Measurements from ENCODE around the gene MARK3. TPM values are rescaled to one million over a fixed set of nuclear protein-coding genes. Genes with fewer than 3 reads are reported as not detected.

The MARK3 gene
- total RNA-seq, 1 donor from 2014 or later: 59.5 TPM

DNA sequence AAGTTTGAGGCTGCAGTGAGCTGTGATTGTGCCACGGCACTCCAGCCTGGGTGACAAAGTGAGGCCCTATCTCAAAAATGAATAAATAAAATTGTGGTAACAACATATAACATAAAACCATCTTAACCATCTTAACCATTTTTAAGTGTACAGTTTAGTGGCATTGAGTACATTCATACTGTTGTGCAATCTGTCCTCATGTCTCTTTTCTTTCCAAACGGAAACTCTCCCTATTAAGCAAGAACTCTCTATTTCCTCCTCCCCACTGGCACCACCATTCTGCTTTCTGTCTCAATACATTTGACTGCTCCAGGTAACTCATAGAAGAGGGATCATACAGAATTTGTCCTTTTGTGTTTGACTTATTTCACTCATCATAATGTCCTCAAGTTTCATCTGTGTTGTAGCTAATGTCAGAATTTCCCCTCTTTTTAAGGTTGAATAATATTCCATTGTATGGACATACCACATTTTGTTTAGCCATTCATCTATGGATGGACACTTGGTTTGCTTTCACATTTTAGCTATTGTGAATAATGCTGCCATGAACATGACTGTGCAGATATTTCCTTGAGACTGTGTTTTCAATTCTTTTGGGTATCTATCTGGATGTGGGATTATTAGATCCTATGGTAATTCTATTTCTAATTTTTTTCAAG is 4.4 kb upstream of the MARK3 start:
- Histone ChIP-seq H3K27me3 (ENCODE audit: control insufficient read depth in 3 of 3, insufficient read depth in 3 of 3, low read length in 3 of 3) (no peaks in the 10 kb centered on the region), H3K27ac (ENCODE audit: low read depth, low read length) (no peak overlapping the region), H3K36me3 (ENCODE audit: control insufficient read depth in 3 of 3, insufficient read depth in 3 of 3, low read length in 3 of 3) (peaks cover 0 to under 1% (median 0%) of the 10 kb centered on the region in 3 donors), H3K4me3 (ENCODE audit: low read length in 3 of 3) (no peak overlapping the region), H3K9ac (ENCODE audit: low read depth in 1 of 3, low read length in 3 of 3) (no peak overlapping the region), H3K4me1 (ENCODE audit: control insufficient read depth in 3 of 3, insufficient read depth in 3 of 3, low read length in 3 of 3) (peaks cover 8 to 9% (median 8%) of the 10 kb centered on the region in 3 donors), H3K9me3 (ENCODE audit: control insufficient read depth in 3 of 3, low read length in 3 of 3) (no peaks in the 10 kb centered on the region)

DNA sequence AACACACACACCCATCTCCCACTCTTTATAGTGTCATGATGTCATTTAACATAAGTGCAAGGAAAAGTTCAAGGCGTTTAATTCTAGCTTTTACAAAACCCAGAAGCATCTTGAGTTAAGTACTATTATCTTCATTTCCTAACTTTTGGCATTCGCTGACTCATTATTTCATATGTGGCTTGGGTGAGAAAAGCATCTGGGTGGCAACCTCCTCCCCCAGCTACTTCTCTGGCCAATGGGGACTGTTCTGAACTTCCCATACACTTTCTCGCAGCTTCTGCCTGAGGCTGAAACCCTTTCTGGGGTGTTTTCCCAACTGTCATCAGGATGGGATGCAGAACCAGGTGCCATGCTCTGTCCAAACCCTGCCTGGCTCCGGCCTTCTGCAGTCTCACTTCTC is 2.8 kb upstream of the MARK3 start:
- Histone ChIP-seq H3K27ac (ENCODE audit: low read depth, low read length) (no peak overlapping the region), H3K36me3 (ENCODE audit: control insufficient read depth in 3 of 3, insufficient read depth in 3 of 3, low read length in 3 of 3) (peaks cover 0 to 2% (median 0%) of the 10 kb centered on the region in 3 donors), H3K4me1 (ENCODE audit: control insufficient read depth in 3 of 3, insufficient read depth in 3 of 3, low read length in 3 of 3) (peaks cover 9 to 16% (median 13%) of the 10 kb centered on the region in 3 donors), H3K9me3 (ENCODE audit: control insufficient read depth in 3 of 3, low read length in 3 of 3) (no peaks in the 10 kb centered on the region), H3K9ac (ENCODE audit: low read depth in 1 of 3, low read length in 3 of 3) (no peak overlapping the region), H3K4me3 (ENCODE audit: low read length in 3 of 3) (no peak overlapping the region), H3K27me3 (ENCODE audit: control insufficient read depth in 3 of 3, insufficient read depth in 3 of 3, low read length in 3 of 3) (no peaks in the 10 kb centered on the region)

DNA sequence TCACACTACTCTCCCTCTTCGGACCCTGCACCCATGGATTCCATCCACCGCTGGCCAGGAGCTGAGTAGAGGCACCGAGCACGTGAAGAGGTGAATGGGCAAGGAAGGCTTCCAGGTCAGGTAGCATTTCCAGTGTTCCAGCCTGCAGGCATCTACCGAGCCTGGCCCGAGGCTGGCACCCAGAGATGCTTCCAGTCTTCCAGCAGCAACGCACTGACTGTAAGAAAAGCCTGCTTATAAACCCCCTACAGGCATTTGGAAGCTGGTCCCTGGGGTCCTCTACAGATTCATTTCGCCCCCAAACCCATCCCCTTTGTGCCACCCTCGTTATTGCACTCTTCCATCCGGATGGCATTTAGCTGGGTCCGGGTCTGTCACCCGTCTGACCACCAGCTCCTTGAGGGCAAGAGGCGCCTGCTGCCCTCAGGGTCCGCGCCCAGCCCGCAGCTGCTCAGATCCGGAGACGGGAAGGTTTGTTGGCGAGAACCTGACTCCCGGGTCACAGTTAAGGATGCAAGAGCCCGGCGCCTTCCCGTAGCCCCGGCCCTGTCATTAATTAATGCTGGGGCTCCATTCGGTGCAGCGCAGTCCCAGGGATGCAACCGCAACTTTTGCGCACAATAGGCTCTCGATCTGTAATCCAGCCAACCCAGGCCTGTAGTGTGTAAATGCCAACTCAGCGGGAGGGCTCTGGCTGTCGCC is 614 bp upstream of the MARK3 start:
- H3K4me1 ChIP-seq (ENCODE audit: control insufficient read depth in 3 of 3, insufficient read depth in 3 of 3, low read length in 3 of 3): peaks cover 22 to 29% (median 24%) of the 10 kb centered on the region in 3 donors
- H3K9me3 ChIP-seq (ENCODE audit: control insufficient read depth in 3 of 3, low read length in 3 of 3): no peaks in the 10 kb centered on the region
- H3K27me3 ChIP-seq (ENCODE audit: control insufficient read depth in 3 of 3, insufficient read depth in 3 of 3, low read length in 3 of 3): no peaks in the 10 kb centered on the region
- H3K9ac ChIP-seq (ENCODE audit: low read depth in 1 of 3, low read length in 3 of 3): peak overlapping the region; percentile 80 to 96 (median 81)
- peak overlapping the region; percentile 97 for H3K27ac ChIP-seq (ENCODE audit: low read depth, low read length)
- H3K36me3 ChIP-seq (ENCODE audit: control insufficient read depth in 3 of 3, insufficient read depth in 3 of 3, low read length in 3 of 3): peaks cover 0 to 2% (median 0%) of the 10 kb centered on the region in 3 donors
- peak overlapping the region; percentile 78 to 98 (median 91) for H3K4me3 ChIP-seq (ENCODE audit: low read length in 3 of 3)

DNA sequence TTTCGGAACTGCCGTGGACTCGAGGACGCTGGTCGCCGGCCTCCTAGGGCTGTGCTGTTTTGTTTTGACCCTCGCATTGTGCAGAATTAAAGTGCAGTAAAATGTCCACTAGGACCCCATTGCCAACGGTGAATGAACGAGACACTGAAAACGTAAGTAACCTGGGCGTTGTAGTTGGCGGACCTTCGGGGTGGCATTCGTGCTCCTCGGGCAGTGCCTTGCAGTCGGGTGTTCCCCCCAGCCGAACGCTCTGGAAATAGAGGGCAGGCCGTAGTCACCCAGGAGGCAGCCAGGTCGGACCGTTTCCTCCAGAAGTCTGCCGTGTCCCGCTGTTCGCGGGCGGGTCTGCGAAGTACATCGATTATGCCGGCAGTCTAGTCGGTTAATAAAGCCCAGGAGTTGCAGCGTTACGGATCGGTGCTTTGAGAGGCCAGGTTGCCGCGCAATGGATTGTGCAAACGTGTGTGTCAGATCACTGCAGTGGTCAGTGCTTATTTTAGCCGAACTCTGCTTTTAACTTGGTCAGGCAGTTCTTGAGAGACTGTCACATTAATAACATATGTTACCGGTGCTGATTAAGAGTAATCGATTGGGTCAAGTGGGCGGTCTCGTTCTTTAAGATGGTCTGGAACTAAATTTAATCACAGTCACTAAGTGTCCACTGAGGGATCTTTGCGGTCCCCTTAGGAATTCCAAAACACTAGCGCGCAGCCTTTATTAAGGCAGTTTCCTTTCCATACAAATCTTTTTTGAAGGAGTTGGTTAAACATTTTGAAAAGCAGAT is 906 bp downstream of the MARK3 start:
- peaks cover 0 to 2% (median 0%) of the 10 kb centered on the region in 3 donors for H3K36me3 ChIP-seq (ENCODE audit: control insufficient read depth in 3 of 3, insufficient read depth in 3 of 3, low read length in 3 of 3)
- peak overlapping the region; percentile 97 for H3K27ac ChIP-seq (ENCODE audit: low read depth, low read length)
- peaks cover 22 to 29% (median 24%) of the 10 kb centered on the region in 3 donors for H3K4me1 ChIP-seq (ENCODE audit: control insufficient read depth in 3 of 3, insufficient read depth in 3 of 3, low read length in 3 of 3)
- no peaks in the 10 kb centered on the region for H3K9me3 ChIP-seq (ENCODE audit: control insufficient read depth in 3 of 3, low read length in 3 of 3)
- peak overlapping the region; percentile 81 to 98 (median 96) for H3K9ac ChIP-seq (ENCODE audit: low read depth in 1 of 3, low read length in 3 of 3)
- H3K4me3 ChIP-seq (ENCODE audit: low read length in 3 of 3): peak overlapping the region; percentile 91 to 98 (median 92)
- H3K27me3 ChIP-seq (ENCODE audit: control insufficient read depth in 3 of 3, insufficient read depth in 3 of 3, low read length in 3 of 3): no peaks in the 10 kb centered on the region

DNA sequence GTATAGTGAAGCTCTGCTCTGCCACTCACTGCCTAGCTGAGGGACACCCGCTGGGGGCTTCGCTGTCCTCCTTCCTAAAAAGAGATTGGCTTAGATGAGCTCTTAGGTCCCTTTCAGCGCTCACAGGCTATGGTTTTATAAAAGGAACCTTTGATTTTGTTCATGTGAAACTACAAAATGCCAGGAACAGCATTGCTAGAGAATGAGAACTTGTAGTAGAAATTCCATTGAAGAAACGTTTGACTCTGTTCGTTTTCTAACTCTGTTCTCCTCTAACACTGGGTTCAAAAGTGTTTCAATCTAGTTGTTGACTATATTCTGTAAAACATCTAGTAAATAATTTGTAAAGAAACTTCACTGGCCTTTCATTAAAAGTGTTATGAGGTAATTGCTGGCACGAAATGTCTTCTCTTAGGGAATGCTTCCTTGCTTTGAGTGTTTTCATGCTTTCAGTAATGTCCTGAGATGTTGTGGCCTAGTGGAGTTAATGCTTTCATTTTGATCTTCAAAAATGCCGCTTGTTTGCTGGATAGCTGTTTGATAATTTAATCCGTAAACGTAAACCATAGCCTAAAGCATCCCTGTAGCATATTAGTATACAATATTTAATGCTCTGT is 1.6 kb downstream of the MARK3 start:
- Histone ChIP-seq H3K27ac (ENCODE audit: low read depth, low read length) (peak overlapping the region; percentile 97), H3K4me1 (ENCODE audit: control insufficient read depth in 3 of 3, insufficient read depth in 3 of 3, low read length in 3 of 3) (peaks cover 24 to 29% (median 25%) of the 10 kb centered on the region in 3 donors)

DNA sequence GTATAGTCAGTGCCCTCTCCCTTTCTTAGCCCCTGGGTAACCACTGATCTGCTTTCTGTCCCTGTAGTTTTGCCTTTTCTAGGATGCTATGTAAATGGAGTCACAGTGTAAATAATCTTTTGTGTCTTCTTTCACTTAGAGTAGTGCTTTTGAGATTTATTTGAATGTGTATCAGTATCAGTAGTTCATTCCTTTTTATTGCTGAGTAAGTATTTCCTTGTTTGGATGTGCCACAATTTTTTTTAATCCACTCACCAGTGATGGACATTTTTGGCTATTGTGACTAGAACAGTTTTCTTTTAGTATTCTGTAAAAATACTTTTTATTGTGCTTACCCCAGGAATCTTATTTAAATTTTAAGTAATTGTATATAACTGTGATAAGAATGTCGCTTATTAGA is 3.4 kb downstream of the MARK3 start:
- peaks cover 32 to 38% (median 34%) of the 10 kb centered on the region in 3 donors for H3K4me1 ChIP-seq (ENCODE audit: control insufficient read depth in 3 of 3, insufficient read depth in 3 of 3, low read length in 3 of 3)
- peaks cover 0 to 2% (median 0%) of the 10 kb centered on the region in 3 donors for H3K36me3 ChIP-seq (ENCODE audit: control insufficient read depth in 3 of 3, insufficient read depth in 3 of 3, low read length in 3 of 3)
- H3K27me3 ChIP-seq (ENCODE audit: control insufficient read depth in 3 of 3, insufficient read depth in 3 of 3, low read length in 3 of 3): no peaks in the 10 kb centered on the region
- peak overlapping the region in 1 of 3 donors; percentile 41 for H3K4me3 ChIP-seq (ENCODE audit: low read length in 3 of 3)
- H3K9me3 ChIP-seq (ENCODE audit: control insufficient read depth in 3 of 3, low read length in 3 of 3): no peaks in the 10 kb centered on the region
- H3K27ac ChIP-seq (ENCODE audit: low read depth, low read length): no peak overlapping the region
- peak overlapping the region in 1 of 3 donors; percentile 43 for H3K9ac ChIP-seq (ENCODE audit: low read depth in 1 of 3, low read length in 3 of 3)

More for the DNA sequence above, 1.6 kb downstream of the MARK3 start:
- peaks cover 0 to 2% (median 0%) of the 10 kb centered on the region in 3 donors for H3K36me3 ChIP-seq (ENCODE audit: control insufficient read depth in 3 of 3, insufficient read depth in 3 of 3, low read length in 3 of 3)
- no peaks in the 10 kb centered on the region for H3K27me3 ChIP-seq (ENCODE audit: control insufficient read depth in 3 of 3, insufficient read depth in 3 of 3, low read length in 3 of 3)
- H3K4me3 ChIP-seq (ENCODE audit: low read length in 3 of 3): peak overlapping the region; percentile 91 to 98 (median 92)
- H3K9me3 ChIP-seq (ENCODE audit: control insufficient read depth in 3 of 3, low read length in 3 of 3): no peaks in the 10 kb centered on the region
- H3K9ac ChIP-seq (ENCODE audit: low read depth in 1 of 3, low read length in 3 of 3): peak overlapping the region; percentile 81 to 98 (median 96)

DNA sequence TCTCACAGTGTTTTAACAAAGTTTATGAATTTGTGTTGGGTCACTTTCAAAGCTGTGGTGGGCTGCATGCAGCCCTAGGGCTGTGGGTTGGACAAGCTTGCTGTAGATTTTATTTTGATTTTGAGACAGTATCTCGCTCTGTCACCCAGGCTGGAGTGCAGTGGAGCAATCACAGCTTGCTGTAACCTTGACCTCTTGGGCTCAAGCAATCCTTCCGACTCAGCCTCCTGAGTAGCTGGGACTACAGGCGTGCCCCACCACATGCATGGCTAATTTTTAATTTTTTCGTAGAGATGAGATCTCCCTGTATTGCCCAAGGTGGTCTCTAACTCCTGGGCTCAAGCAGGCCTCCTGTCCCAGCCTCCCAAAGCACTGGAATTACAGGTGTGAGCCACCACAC is 5.4 kb downstream of the MARK3 start:
- no peak overlapping the region for H3K27ac ChIP-seq (ENCODE audit: low read depth, low read length)
- no peaks in the 10 kb centered on the region for H3K27me3 ChIP-seq (ENCODE audit: control insufficient read depth in 3 of 3, insufficient read depth in 3 of 3, low read length in 3 of 3)
- no peak overlapping the region for H3K4me3 ChIP-seq (ENCODE audit: low read length in 3 of 3)
- peaks cover 40 to 46% (median 40%) of the 10 kb centered on the region in 3 donors for H3K4me1 ChIP-seq (ENCODE audit: control insufficient read depth in 3 of 3, insufficient read depth in 3 of 3, low read length in 3 of 3)
- peaks cover 0 to 2% (median 0%) of the 10 kb centered on the region in 3 donors for H3K36me3 ChIP-seq (ENCODE audit: control insufficient read depth in 3 of 3, insufficient read depth in 3 of 3, low read length in 3 of 3)
- no peaks in the 10 kb centered on the region for H3K9me3 ChIP-seq (ENCODE audit: control insufficient read depth in 3 of 3, low read length in 3 of 3)
- H3K9ac ChIP-seq (ENCODE audit: low read depth in 1 of 3, low read length in 3 of 3): no peak overlapping the region

DNA sequence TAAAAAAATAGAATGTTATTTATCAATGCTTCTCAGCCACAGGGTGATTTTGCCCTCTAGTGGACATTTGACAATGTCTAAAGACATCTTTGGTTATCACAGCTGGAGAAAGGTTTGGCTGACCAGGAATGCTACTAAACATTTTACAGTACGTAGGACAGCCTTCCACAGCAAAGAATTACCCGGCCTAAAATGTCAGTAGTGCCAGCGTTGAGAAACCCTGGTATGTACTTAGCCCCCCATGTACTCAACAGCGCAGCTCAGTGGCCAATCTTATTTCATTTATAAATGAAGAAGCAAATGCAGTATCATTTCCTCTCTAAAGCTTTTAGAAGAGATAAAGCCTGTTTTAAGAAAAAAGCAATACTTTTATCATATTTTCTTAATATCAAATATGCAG is 5.8 kb downstream of the MARK3 start:
- Histone ChIP-seq H3K36me3 (ENCODE audit: control insufficient read depth in 3 of 3, insufficient read depth in 3 of 3, low read length in 3 of 3) (no peaks in the 10 kb centered on the region), H3K27ac (ENCODE audit: low read depth, low read length) (no peak overlapping the region), H3K9ac (ENCODE audit: low read depth in 1 of 3, low read length in 3 of 3) (no peak overlapping the region), H3K4me1 (ENCODE audit: control insufficient read depth in 3 of 3, insufficient read depth in 3 of 3, low read length in 3 of 3) (peaks cover 44 to 49% (median 45%) of the 10 kb centered on the region in 3 donors), H3K9me3 (ENCODE audit: control insufficient read depth in 3 of 3, low read length in 3 of 3) (no peaks in the 10 kb centered on the region), H3K4me3 (ENCODE audit: low read length in 3 of 3) (no peak overlapping the region), H3K27me3 (ENCODE audit: control insufficient read depth in 3 of 3, insufficient read depth in 3 of 3, low read length in 3 of 3) (no peaks in the 10 kb centered on the region)

DNA sequence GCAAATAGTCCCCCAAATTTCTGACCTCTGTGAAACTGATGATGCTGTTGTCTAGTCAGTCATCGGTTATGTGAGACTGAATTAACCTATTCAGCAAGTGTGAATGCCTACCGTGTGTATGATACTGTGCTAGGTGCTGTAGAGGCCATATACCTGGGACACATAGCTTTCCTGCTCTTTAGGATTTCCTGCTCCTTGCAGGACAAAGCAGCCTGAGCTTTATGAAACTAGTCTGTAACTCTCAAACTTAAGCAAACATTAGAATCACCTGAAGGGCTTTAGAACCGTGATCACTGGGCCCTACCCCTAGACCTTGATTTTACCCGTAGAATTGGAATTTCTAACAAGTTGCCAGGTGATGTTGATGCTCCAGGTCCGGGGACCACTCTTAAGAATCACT is 6.9 kb downstream of the MARK3 start:
- H3K27ac ChIP-seq (ENCODE audit: low read depth, low read length): no peak overlapping the region
- no peak overlapping the region for H3K4me3 ChIP-seq (ENCODE audit: low read length in 3 of 3)
- H3K27me3 ChIP-seq (ENCODE audit: control insufficient read depth in 3 of 3, insufficient read depth in 3 of 3, low read length in 3 of 3): no peaks in the 10 kb centered on the region
- H3K9ac ChIP-seq (ENCODE audit: low read depth in 1 of 3, low read length in 3 of 3): no peak overlapping the region
- peaks cover 41 to 51% (median 43%) of the 10 kb centered on the region in 3 donors for H3K4me1 ChIP-seq (ENCODE audit: control insufficient read depth in 3 of 3, insufficient read depth in 3 of 3, low read length in 3 of 3)
- H3K9me3 ChIP-seq (ENCODE audit: control insufficient read depth in 3 of 3, low read length in 3 of 3): no peaks in the 10 kb centered on the region
- no peaks in the 10 kb centered on the region for H3K36me3 ChIP-seq (ENCODE audit: control insufficient read depth in 3 of 3, insufficient read depth in 3 of 3, low read length in 3 of 3)

Data from skeletal muscle tissue (tissue), 4 donors.